Cardiac fibroblast (primary cell): Measurements from ENCODE around the gene UBE2I.

Experiments
- DNase-seq, 2 donors: peaks; one replicate each; pipeline versions ENCODE4 v3.0.0 to v3.0.0-alpha.2; 2010; ENCODE audit warnings: low read depth in 2 of 2
- H3K4me3 ChIP-seq, 2 donors: replicated peaks in 1 of 2; 1 replicate in 1 of 2; 2 replicates in 1 of 2; pipeline ENCODE4 v1.5.1; 2011; ENCODE audit warnings: low read depth in 2 of 2, low read length in 2 of 2, mild to moderate bottlenecking in 2 of 2, moderate library complexity in 1 of 2
- CTCF ChIP-seq: IDR thresholded peaks from one replicate; pipeline ENCODE4 v1.5.1; 2011; ENCODE audit warnings: low read depth, mild to moderate bottlenecking, low read length, inconsistent platforms

UBE2I gene

GRCh38 chr16:1330931-1331711, 21.7 kb downstream of the UBE2I start:
- no peak for DNase-seq
- H3K4me3 ChIP-seq = peak overlapping the region in 1 of 2 donors; percentile 14

GRCh38 chr16:1331712-1332617, 22.5 kb downstream of the UBE2I start:
- peak; percentile 83 to 84 for DNase-seq
- no peak for TF ChIP-seq CTCF
- H3K4me3 ChIP-seq = peak overlapping the region in 1 of 2 donors; percentile 14

More at GRCh38 chr16:1330931-1331711, 21.7 kb downstream of the UBE2I start:
- no peak for TF ChIP-seq CTCF

- H3K4me3 ChIP-seq = peak overlapping the region in 1 of 2 donors; percentile 21
- no peak for DNase-seq
These were observed 23.2 kb downstream of the UBE2I start for GRCh38 chr16:1332618-1333148.

GRCh38 chr16:1333149-1333812, 23.8 kb downstream of the UBE2I start, which contains the start of gene BAIAP3:
Gene BAIAP3 (plus strand): TSS chr16:1333645. CDS start chr16:1338550, 4,905 bp downstream.
- DNase-seq = peak; percentile 29 to 32

More at GRCh38 chr16:1332618-1333148, 23.2 kb downstream of the UBE2I start:
- no peak for TF ChIP-seq CTCF

GRCh38 chr16:1333854-1334700, 24.6 kb downstream of the UBE2I start:
- TF ChIP-seq CTCF = no peak
- H3K4me3 ChIP-seq = peak overlapping the region in 1 of 2 donors; percentile 24
- no peak for DNase-seq

More at GRCh38 chr16:1333149-1333812, 23.8 kb downstream of the UBE2I start, which contains the start of gene BAIAP3:
- H3K4me3 ChIP-seq = peak within 1 kb of the TSS; percentile 8 to 24
- no peak for TF ChIP-seq CTCF
